ENCODE results near the gene SOWAHA. TPM values are rescaled to one million over a fixed set of nuclear protein-coding genes. Genes with fewer than 3 reads are reported as not detected.
A peak's percentile ranks its signal among the peaks of the same experiment; 100 is the strongest.

The SOWAHA gene
- total and polyA plus RNA-seq, 10 of the 15 experiments (the other 5 are each of a cell fraction or from before 2014, with no cell fraction given): 0.02 to 0.37 (median 0.05) TPM; not detected in 4

- no peak for TF ChIP-seq CEBPZ (IDR thresholded peaks at IDR 0.05; ENCODE audit: low read depth, low read length)
- no peak for TF ChIP-seq ZSCAN29 (IDR thresholded peaks at IDR 0.05)
- no peak for TF ChIP-seq NBN (IDR thresholded peaks at IDR 0.05)
- no peak for TF ChIP-seq TBL1XR1 (IDR thresholded peaks at IDR 0.05; ENCODE audit: low read depth, low read length)
Observed at GRCh38 chr5:132767150-132767549, 46.0 kb upstream of the SOWAHA start (continued).

DNA sequence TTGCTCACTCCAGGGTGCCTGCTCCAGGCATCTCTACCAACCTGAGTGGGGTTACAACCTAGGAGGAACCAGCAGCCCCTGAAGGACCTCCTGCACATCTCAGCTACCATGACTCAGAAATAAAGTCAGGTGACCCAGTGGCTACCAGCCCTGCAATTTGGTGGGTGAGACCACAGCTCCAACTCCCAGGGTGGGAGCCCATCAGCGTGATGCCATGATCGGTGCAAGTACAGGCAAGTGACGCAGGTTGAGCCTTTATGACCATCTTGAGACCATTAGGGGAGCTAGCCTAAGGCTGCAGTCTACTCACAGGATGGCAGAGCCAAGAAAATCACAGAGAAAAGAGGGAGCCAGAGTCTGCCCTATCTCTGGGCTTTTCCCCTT is 44.6 kb upstream of the SOWAHA start:
- peak; percentile 8; the same call in 2 of the 3 replicates for ATAC-seq
- no peak overlapping the region for H3K27ac ChIP-seq (ENCODE audit: control insufficient read depth, insufficient read depth)
- H3K4me1 ChIP-seq (ENCODE audit: control insufficient read depth, insufficient read depth, low read length): no peaks in the 10 kb centered on the region
- TF ChIP-seq, protein P1, sequence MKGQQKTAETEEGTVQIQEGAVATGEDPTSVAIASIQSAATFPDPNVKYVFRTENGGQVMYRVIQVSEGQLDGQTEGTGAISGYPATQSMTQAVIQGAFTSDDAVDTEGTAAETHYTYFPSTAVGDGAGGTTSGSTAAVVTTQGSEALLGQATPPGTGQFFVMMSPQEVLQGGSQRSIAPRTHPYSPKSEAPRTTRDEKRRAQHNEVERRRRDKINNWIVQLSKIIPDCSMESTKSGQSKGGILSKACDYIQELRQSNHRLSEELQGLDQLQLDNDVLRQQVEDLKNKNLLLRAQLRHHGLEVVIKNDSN (IDR thresholded peaks at IDR 0.05; ENCODE audit: borderline replicate concordance, extremely low read length, insufficient read depth, low read depth, low read length): no peak
- TF ChIP-seq CHD2 (IDR thresholded peaks at IDR 0.05; ENCODE audit: borderline replicate concordance, low read depth, low read length): no peak
- TF ChIP-seq BHLHE40 (IDR thresholded peaks at IDR 0.05; ENCODE audit: borderline replicate concordance in 1 of 2, low read depth in 2 of 2, low read length in 1 of 2): 0 out of 4 replicates have a peak, but pooled peaks of 1 of the 2 experiments have one; percentile 8
- ChIA-PET POLR2A (interaction anchor here (0.5 to 1.4 kb wide), 3 partner anchors 12 to 15 kb away, joined by 3 to 4 read pairs (median 3); no protein-coding TSS in a partner anchor), RAD21 (ENCODE audit: unreplicated experiment) (interaction anchor here (1.2 kb wide), 1 partner anchor 13 kb away, joined by 3 read pairs; no protein-coding TSS in a partner anchor), SMC1A (ENCODE audit: uncharacterized antibody, unreplicated experiment) (interaction anchor here (1.0 to 1.7 kb wide), 2 partner anchors 15 to 51 kb away, joined by 3 to 5 read pairs; no protein-coding TSS in a partner anchor), CTCF (no interaction called here)
- no peak overlapping the region for H3K4me3 ChIP-seq
- H3K79me2 ChIP-seq (ENCODE audit: control insufficient read depth, insufficient read depth, low read length): no peaks in the 10 kb centered on the region
- no peak overlapping the region for H2AFZ ChIP-seq (ENCODE audit: control insufficient read depth, low read depth, low read length)
- no peak overlapping the region for H3K9ac ChIP-seq (ENCODE audit: control insufficient read depth, insufficient read depth, low read length)
- no peak for DNase-seq (ENCODE audit: low read depth, low spot score)
- H4K20me1 ChIP-seq (ENCODE audit: control insufficient read depth, insufficient read depth): no peaks in the 10 kb centered on the region
- no peaks in the 10 kb centered on the region for H3K9me3 ChIP-seq (replicated peaks; ENCODE audit: control insufficient read depth, insufficient read depth, low read length)
- in situ Hi-C loops (cut with MboI): no loop called here
- 100% methylated on average over 3 of the region's 3 CpGs for WGBS (ENCODE audit: insufficient coverage, insufficient replicate concordance, low lambda C conversion rate, missing lambda C conversion rate)
- no peak overlapping the region for H3K4me2 ChIP-seq (ENCODE audit: control insufficient read depth, insufficient read depth)
- intact Hi-C loops (cut with micrococcal nuclease; ENCODE audit: unreplicated experiment): no loop called here
- no peaks in the 10 kb centered on the region for H3K27me3 ChIP-seq (replicated peaks in 1 of 2; ENCODE audit: control insufficient read depth in 2 of 2, insufficient read depth in 2 of 2, low read length in 1 of 2)
- FAIRE-seq: no peak
- BruUV-seq (replicated peaks): no TSS peak
- H3K36me3 ChIP-seq (ENCODE audit: control insufficient read depth in 2 of 2, insufficient read depth in 2 of 2, low read length in 1 of 2): peaks cover 0 to 6% of the 10 kb centered on the region in 2 experiments; a peak in 2 of 4 replicates

All from GM12878 (cell line).